Large intestine (tissue), 3 donors: ENCODE measurements around the gene KHDRBS2. TPM values are rescaled to one million over a fixed set of nuclear protein-coding genes. Genes with fewer than 3 reads are reported as not detected.

Source experiments
- DNase-seq, 2 donors: peaks; one replicate each; pipeline versions ENCODE4 v3.0.0 to v3.0.0-alpha.2; 2013
- H3K27ac ChIP-seq: one replicate; pipeline ENCODE4 v1.5.1; 2013; ENCODE audit warnings: low read length
- H3K27me3 ChIP-seq: 2 replicates; pipeline ENCODE4 v1.6.1; 2013; ENCODE audit warnings: low read length; ENCODE audit not compliant: control insufficient read depth, insufficient read depth
- H3K36me3 ChIP-seq: 2 replicates; pipeline ENCODE4 v1.6.1; 2013; ENCODE audit warnings: low read length; ENCODE audit not compliant: control insufficient read depth, insufficient read depth
- H3K4me1 ChIP-seq: one replicate; pipeline ENCODE4 v1.6.1; 2013; ENCODE audit warnings: low read length; ENCODE audit not compliant: control insufficient read depth, insufficient read depth
- H3K4me3 ChIP-seq: one replicate; pipeline ENCODE4 v1.5.1; 2013; ENCODE audit warnings: low read length
- H3K9me3 ChIP-seq: one replicate; pipeline ENCODE4 v1.6.1; 2013; ENCODE audit warnings: mild to moderate bottlenecking, low read depth, low read length, moderate library complexity; ENCODE audit not compliant: control insufficient read depth
- WGBS: methylation state at CpG from one replicate; pipeline ENCODE4 v1.1.5; 2013; ENCODE audit warnings: low lambda C conversion rate; ENCODE audit not compliant: insufficient coverage; 5-methylcytosine and 5-hydroxymethylcytosine counted together
- polyA plus RNA-seq: library from polyadenylated mRNA; unstranded; fragments of 120-200 nt; gene quantifications from one replicate; pipeline ENCODE4 v1.2.1, GENCODE V29; 2013

The KHDRBS2 gene
- polyA plus RNA-seq, 1 donor, result 7.0 TPM

DNA sequence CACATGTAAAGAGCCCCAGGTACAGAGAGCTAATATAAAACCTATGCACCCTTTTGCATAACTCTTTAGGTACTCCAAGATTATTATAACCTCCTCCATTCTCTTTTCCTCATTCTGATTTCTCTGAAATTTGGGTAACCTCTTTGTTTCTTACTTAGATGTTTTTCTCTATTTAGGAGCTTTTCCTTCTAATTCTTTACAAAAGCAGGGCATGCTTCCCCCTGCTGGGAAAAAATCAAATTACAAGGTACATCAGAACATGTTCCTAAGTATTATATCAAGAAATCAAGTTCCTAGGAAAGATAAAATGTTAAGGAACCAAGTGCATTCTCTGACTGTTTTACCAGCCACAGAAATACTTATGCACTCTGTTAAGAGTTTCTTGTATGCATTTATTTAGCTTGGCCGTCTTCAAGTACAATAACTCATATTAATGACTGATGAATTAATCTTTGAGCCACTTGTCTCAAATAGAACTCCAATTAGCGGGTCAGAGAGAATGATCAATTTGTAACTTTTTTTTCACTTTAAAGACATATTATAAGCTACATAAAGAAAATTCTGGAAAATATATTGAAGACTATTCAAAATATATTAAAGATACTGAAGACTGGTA is 2.1 kb downstream of the KHDRBS2 start:
- Histone ChIP-seq H3K4me3 (peak overlapping the region; percentile 73), H3K27me3 (no peaks in the 10 kb centered on the region), H3K36me3 (no peaks in the 10 kb centered on the region), H3K4me1 (peaks cover 8% of the 10 kb centered on the region), H3K9me3 (no peaks in the 10 kb centered on the region), H3K27ac (peak overlapping the region; percentile 74)
- peak; percentile 29 to 60 for DNase-seq
- WGBS, result 100% methylated on average over 1 of the region's 2 CpGs

- H3K4me1 ChIP-seq, result peaks cover 8% of the 10 kb centered on the region
- H3K9me3 ChIP-seq, result no peaks in the 10 kb centered on the region
- H3K36me3 ChIP-seq, result no peaks in the 10 kb centered on the region
- H3K4me3 ChIP-seq, result peak overlapping the region; percentile 73
- peak overlapping the region; percentile 78 for H3K27ac ChIP-seq
- DNase-seq, result peak; percentile 62 to 83
- WGBS, result no CpG with 5 or more reads among the region's 2 CpGs
- H3K27me3 ChIP-seq, result no peaks in the 10 kb centered on the region
These were observed 2.7 kb downstream of the KHDRBS2 start for GRCh38 chr6:62283365-62283764.

GRCh38 chr6:62280099-62280498 is 5.9 kb downstream of the KHDRBS2 start:
- Histone ChIP-seq H3K9me3 (no peaks in the 10 kb centered on the region), H3K4me3 (no peak overlapping the region), H3K4me1 (peaks cover 3% of the 10 kb centered on the region), H3K36me3 (no peaks in the 10 kb centered on the region), H3K27ac (no peak overlapping the region), H3K27me3 (no peaks in the 10 kb centered on the region)
- no peak for DNase-seq
- WGBS, result 93% methylated on average over 3 of the region's 3 CpGs

- Histone ChIP-seq H3K36me3 (no peaks in the 10 kb centered on the region), H3K4me3 (no peak overlapping the region), H3K9me3 (peaks cover 3% of the 10 kb centered on the region), H3K27ac (no peak overlapping the region), H3K27me3 (no peaks in the 10 kb centered on the region), H3K4me1 (no peaks in the 10 kb centered on the region)
- DNase-seq, result no peak
- no CpG with 5 or more reads among the region's 1 CpG for WGBS
These were observed 13.9 kb downstream of the KHDRBS2 start for GRCh38 chr6:62272114-62272513.

GRCh38 chr6:62265906-62266525 is 20.0 kb downstream of the KHDRBS2 start:
- Histone ChIP-seq H3K4me1 (no peaks in the 10 kb centered on the region), H3K4me3 (no peak overlapping the region), H3K36me3 (no peaks in the 10 kb centered on the region), H3K27me3 (no peaks in the 10 kb centered on the region), H3K27ac (no peak overlapping the region), H3K9me3 (peaks cover 3% of the 10 kb centered on the region)
- peak in 1 of 2 donors; percentile 2 for DNase-seq
- WGBS, result no CpG with 5 or more reads among the region's 3 CpGs

GRCh38 chr6:62262283-62262682 is 23.7 kb downstream of the KHDRBS2 start:
- Histone ChIP-seq H3K36me3 (no peaks in the 10 kb centered on the region), H3K27ac (no peak overlapping the region), H3K4me3 (no peak overlapping the region), H3K27me3 (no peaks in the 10 kb centered on the region), H3K9me3 (no peaks in the 10 kb centered on the region), H3K4me1 (no peaks in the 10 kb centered on the region)
- DNase-seq, result no peak
- WGBS, result no CpG with 5 or more reads among the region's 3 CpGs

DNA sequence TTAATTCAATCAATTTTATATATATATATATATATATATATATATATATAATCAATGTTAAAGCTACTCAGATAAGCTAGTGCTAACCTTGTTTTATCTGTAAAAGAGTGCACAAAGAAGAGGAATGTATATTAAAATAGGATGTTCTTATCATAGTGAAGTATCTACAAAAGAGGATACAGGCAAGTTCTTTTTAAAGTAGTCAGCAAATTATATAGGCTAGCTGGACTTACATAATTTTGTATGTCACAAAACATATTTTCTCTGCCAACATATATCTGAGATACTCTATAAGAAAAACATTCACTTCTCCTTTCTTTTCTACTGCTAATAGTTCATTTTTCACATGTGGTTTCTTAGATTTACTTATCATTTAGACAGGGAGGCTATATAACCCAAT is 39.9 kb downstream of the KHDRBS2 start:
- H3K27ac ChIP-seq, result no peak overlapping the region
- no peaks in the 10 kb centered on the region for H3K27me3 ChIP-seq
- no peaks in the 10 kb centered on the region for H3K9me3 ChIP-seq
- no peak for DNase-seq
- no peak overlapping the region for H3K4me3 ChIP-seq
- no peaks in the 10 kb centered on the region for H3K4me1 ChIP-seq
- no peaks in the 10 kb centered on the region for H3K36me3 ChIP-seq

DNA sequence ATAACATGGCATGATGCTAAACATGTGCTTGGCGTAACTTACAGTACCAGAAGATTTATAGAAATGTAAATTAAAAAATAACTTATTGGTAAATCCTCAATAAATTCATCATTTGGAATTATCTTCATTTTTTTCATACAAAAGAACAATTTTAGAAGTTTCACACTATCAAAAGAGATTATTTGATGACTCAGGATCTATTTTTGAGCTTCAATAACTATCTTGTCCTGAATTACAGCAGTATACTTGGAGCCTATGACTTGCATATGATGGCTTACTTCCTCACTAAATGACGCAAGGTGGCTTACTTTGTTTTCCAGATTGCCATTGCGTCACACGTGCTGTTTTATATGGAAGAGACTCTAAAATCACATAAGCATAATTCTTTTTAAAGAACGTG is 49.2 kb downstream of the KHDRBS2 start:
- Histone ChIP-seq H3K36me3 (no peaks in the 10 kb centered on the region), H3K9me3 (no peaks in the 10 kb centered on the region), H3K4me3 (no peak overlapping the region), H3K4me1 (no peaks in the 10 kb centered on the region), H3K27ac (no peak overlapping the region), H3K27me3 (no peaks in the 10 kb centered on the region)
- no peak for DNase-seq
- 100% methylated on average over 2 of the region's 5 CpGs for WGBS

GRCh38 chr6:62229231-62229630 is 56.8 kb downstream of the KHDRBS2 start:
- no peaks in the 10 kb centered on the region for H3K4me1 ChIP-seq
- no peak for DNase-seq
- H3K4me3 ChIP-seq, result no peak overlapping the region
- H3K27ac ChIP-seq, result no peak overlapping the region
- no peaks in the 10 kb centered on the region for H3K36me3 ChIP-seq
- no peaks in the 10 kb centered on the region for H3K27me3 ChIP-seq
- peaks cover 3% of the 10 kb centered on the region for H3K9me3 ChIP-seq
- WGBS, result no CpG with 5 or more reads among the region's 6 CpGs

- no peak for DNase-seq
- 100% methylated on average over 2 of the region's 4 CpGs for WGBS
- H3K4me3 ChIP-seq, result no peak overlapping the region
- H3K4me1 ChIP-seq, result no peaks in the 10 kb centered on the region
- no peaks in the 10 kb centered on the region for H3K9me3 ChIP-seq
- no peaks in the 10 kb centered on the region for H3K27me3 ChIP-seq
- H3K36me3 ChIP-seq, result no peaks in the 10 kb centered on the region
- H3K27ac ChIP-seq, result no peak overlapping the region
These were observed 68.2 kb downstream of the KHDRBS2 start for GRCh38 chr6:62217866-62218265.

GRCh38 chr6:62202078-62202477 is 83.9 kb downstream of the KHDRBS2 start:
- 86% methylated on average over 1 of the region's 1 CpG for WGBS
- Histone ChIP-seq H3K27ac (no peak overlapping the region), H3K4me1 (no peaks in the 10 kb centered on the region)

More at GRCh38 chr6:62202078-62202477, 83.9 kb downstream of the KHDRBS2 start:
- DNase-seq, result no peak
- no peaks in the 10 kb centered on the region for H3K36me3 ChIP-seq
- H3K27me3 ChIP-seq, result no peaks in the 10 kb centered on the region
- no peaks in the 10 kb centered on the region for H3K9me3 ChIP-seq
- H3K4me3 ChIP-seq, result no peak overlapping the region
